Measurements from ENCODE around the gene CDKN2AIP. TPM values are rescaled to one million over a fixed set of nuclear protein-coding genes. Genes with fewer than 3 reads are reported as not detected.

The CDKN2AIP gene
- total and polyA plus RNA-seq, 4 donors: 7.2 to 15.1 (median 11.0) TPM

GRCh38 chr4:183469936-183470335, 25.5 kb downstream of the CDKN2AIP start:
- Histone ChIP-seq H3K36me3 (ENCODE audit: control insufficient read depth in 4 of 4, insufficient read depth in 3 of 4, low read depth in 1 of 4, low read length in 3 of 4) (no peaks in the 10 kb centered on the region), H3K9me3 (ENCODE audit: control insufficient read depth in 4 of 4, low read length in 3 of 4) (no peaks in the 10 kb centered on the region), H3K27ac (ENCODE audit: low read depth in 1 of 2, low read length in 2 of 2) (no peak overlapping the region), H3K27me3 (ENCODE audit: control insufficient read depth in 4 of 4, insufficient read depth in 4 of 4, low read length in 3 of 4) (no peaks in the 10 kb centered on the region), H3K4me3 (ENCODE audit: low read depth in 1 of 3, low read length in 3 of 3) (no peak overlapping the region), H3K9ac (ENCODE audit: low read depth in 1 of 2, low read length in 2 of 2) (no peak overlapping the region), H3K4me1 (ENCODE audit: control insufficient read depth in 4 of 4, insufficient read depth in 4 of 4, low read length in 3 of 4) (peaks cover 1 to 11% (median 6%) of the 10 kb centered on the region in 4 donors)
- WGBS: 87% methylated on average over 2 of the region's 2 CpGs
- DNase-seq (ENCODE audit: low spot score): no peak
- TF ChIP-seq RAD21 (IDR thresholded peaks at IDR 0.05) (no peak), ATF3 (IDR thresholded peaks at IDR 0.05) (no peak), FOXA1 (IDR thresholded peaks at IDR 0.05) (no peak), REST (IDR thresholded peaks at IDR 0.05) (no peak), HNF4A (conservative IDR thresholded peaks at IDR 0.05) (no peak), TAF1 (conservative IDR thresholded peaks at IDR 0.05) (no peak), SP1 (IDR thresholded peaks at IDR 0.05) (no peak), ZBTB33 (IDR thresholded peaks at IDR 0.05) (no peak), YY1 (IDR thresholded peaks at IDR 0.05) (no peak), CTCF (IDR thresholded peaks at IDR 0.05; ENCODE audit: low read depth, low read length, missing input control) (no peak), NR2F2 (IDR thresholded peaks at IDR 0.05) (no peak), MAX (IDR thresholded peaks at IDR 0.05) (no peak), HNF4G (IDR thresholded peaks at IDR 0.05) (no peak), RXRA (IDR thresholded peaks at IDR 0.05) (no peak), FOXA2 (IDR thresholded peaks at IDR 0.05) (no peak), GABPA (IDR thresholded peaks at IDR 0.05 in 1 of 2, conservative IDR thresholded peaks at IDR 0.05 in 1 of 2) (no peak)

- no peak for DNase-seq (ENCODE audit: low spot score)
- Histone ChIP-seq H3K27me3 (ENCODE audit: control insufficient read depth in 4 of 4, insufficient read depth in 4 of 4, low read length in 3 of 4) (no peaks in the 10 kb centered on the region), H3K4me1 (ENCODE audit: control insufficient read depth in 4 of 4, insufficient read depth in 4 of 4, low read length in 3 of 4) (peaks cover 1 to 11% (median 6%) of the 10 kb centered on the region in 4 donors), H3K9ac (ENCODE audit: low read depth in 1 of 2, low read length in 2 of 2) (no peak overlapping the region), H3K36me3 (ENCODE audit: control insufficient read depth in 4 of 4, insufficient read depth in 3 of 4, low read depth in 1 of 4, low read length in 3 of 4) (no peaks in the 10 kb centered on the region), H3K9me3 (ENCODE audit: control insufficient read depth in 4 of 4, low read length in 3 of 4) (no peaks in the 10 kb centered on the region), H3K27ac (ENCODE audit: low read depth in 1 of 2, low read length in 2 of 2) (no peak overlapping the region), H3K4me3 (ENCODE audit: low read depth in 1 of 3, low read length in 3 of 3) (no peak overlapping the region)
- WGBS: 81% methylated on average over 4 of the region's 4 CpGs
- TF ChIP-seq HNF4G (IDR thresholded peaks at IDR 0.05): no peak
- no peak for TF ChIP-seq EGR1 (IDR thresholded peaks at IDR 0.05; ENCODE audit: low read depth in 2 of 2)
- no peak for TF ChIP-seq ZBTB33 (IDR thresholded peaks at IDR 0.05)
- no peak for TF ChIP-seq RAD21 (IDR thresholded peaks at IDR 0.05)
- no peak for TF ChIP-seq NR2F2 (IDR thresholded peaks at IDR 0.05)
- TF ChIP-seq REST (IDR thresholded peaks at IDR 0.05): no peak
- TF ChIP-seq RXRA (IDR thresholded peaks at IDR 0.05): no peak
- TF ChIP-seq SP1 (IDR thresholded peaks at IDR 0.05): no peak
- TF ChIP-seq JUND (IDR thresholded peaks at IDR 0.05): no peak
Measured at GRCh38 chr4:183470821-183471220, 26.4 kb downstream of the CDKN2AIP start.
